HG03064 (cell line): ENCODE results near the gene TMEM175.
"Not testable (repeated sequence)": the region's sequence is repeated elsewhere in the genome, so short reads cannot be mapped to it uniquely, and the experiment has no call there.

ENCODE experiments used
- ATAC-seq: cut with Tn5 transposase; IDR thresholded peaks from one replicate; pipeline ENCODE4 v1.9.1; 2021; ENCODE audit warnings: low read depth; ENCODE audit not compliant: unreplicated experiment

Gene TMEM175

GRCh38 chr4:987624-988513 lies 55.6 kb downstream of the TMEM175 start:
- no peak for ATAC-seq

DNA sequence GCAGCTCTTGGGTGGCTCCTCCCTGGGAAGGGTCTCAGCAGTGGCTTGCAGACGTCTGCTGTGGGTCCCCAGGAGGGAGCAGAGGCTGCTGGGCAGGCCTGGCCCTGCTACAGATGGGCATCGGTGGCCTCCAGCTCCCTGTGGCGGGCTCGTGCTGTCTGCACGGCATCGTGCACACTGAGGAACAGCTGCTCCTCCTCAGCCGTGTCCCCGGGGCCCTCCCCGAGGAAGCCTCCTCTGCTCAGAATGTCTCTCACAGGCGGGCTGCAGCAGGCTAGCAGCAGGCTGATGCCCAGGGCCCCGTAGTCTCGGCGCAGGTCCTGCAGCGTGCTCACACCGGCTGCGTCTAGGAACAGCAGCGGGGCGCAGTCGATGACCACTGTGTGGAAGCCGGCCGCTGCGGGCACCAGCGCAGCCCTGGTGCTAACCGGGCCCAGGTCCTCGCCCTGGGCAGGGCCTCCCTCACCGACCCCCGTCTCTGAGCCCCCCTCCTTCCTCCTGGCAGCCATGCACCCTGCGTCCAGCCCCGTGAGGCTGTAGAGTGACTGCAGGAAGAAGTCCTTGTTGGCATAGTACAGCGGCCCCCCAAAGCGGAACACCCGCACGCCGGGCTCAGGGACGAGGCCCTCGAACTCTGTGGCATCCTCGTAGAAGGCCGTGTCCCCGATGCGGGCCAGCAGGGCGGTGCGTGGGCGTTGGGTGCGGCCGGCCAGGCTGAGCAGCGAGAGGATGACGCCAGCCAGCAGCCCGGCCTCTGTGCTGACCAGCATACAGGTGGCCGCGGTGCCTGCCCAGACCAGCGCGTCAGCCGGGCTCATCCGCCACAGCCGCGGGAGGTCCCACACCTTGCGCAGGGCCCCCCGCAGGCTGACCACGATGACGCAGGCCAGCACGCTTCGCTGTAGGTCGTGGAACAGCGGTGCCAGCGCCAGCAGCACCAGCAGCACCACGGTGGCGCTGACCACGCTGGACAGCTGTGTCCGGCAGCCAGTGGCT lies 56.8 kb downstream of the TMEM175 start:
- no peak for ATAC-seq

DNA sequence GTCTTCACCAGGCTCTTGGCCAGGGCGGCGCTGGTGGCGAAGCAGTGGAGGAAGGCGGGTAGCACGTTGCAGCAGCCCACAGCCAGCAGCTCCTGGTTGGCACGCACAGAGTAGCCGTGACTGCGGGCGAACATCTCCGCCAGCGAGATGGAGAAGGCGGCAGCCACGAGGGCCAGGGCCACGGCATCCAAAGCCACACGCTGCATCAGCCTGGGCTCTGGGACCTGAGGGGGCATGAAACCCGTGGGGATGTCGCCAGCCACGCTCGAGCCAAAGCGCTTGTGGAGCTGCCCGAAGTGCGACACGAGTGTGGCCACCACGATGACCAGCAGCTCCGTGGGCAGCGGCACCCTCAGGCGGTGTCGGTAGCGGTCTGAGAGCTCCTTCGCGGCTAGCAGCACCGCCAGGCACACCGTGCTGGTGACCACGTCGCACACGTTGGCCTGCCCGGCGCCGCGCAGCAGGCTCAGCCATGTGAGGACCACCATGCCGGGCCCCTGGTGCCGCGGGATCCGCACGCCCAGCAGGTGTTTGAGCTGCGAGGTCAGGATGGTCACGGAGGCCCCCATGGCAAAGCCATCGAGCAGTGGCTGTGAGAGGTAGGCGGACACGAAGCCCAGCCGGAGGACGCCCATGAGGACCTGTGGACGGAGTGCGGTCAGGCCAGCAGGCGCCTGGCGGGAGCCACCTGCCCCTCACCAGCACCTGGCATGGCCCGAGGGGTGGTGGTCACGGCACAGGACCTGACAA lies 57.6 kb downstream of the TMEM175 start:
- ATAC-seq = no peak

GRCh38 chr4:990746-991367 lies 58.6 kb downstream of the TMEM175 start:
- ATAC-seq = no peak

- no peak for ATAC-seq
Measured at GRCh38 chr4:991451-992296, 59.4 kb downstream of the TMEM175 start.

GRCh38 chr4:992297-993110 lies 60.2 kb downstream of the TMEM175 start:
- ATAC-seq = no peak

DNA sequence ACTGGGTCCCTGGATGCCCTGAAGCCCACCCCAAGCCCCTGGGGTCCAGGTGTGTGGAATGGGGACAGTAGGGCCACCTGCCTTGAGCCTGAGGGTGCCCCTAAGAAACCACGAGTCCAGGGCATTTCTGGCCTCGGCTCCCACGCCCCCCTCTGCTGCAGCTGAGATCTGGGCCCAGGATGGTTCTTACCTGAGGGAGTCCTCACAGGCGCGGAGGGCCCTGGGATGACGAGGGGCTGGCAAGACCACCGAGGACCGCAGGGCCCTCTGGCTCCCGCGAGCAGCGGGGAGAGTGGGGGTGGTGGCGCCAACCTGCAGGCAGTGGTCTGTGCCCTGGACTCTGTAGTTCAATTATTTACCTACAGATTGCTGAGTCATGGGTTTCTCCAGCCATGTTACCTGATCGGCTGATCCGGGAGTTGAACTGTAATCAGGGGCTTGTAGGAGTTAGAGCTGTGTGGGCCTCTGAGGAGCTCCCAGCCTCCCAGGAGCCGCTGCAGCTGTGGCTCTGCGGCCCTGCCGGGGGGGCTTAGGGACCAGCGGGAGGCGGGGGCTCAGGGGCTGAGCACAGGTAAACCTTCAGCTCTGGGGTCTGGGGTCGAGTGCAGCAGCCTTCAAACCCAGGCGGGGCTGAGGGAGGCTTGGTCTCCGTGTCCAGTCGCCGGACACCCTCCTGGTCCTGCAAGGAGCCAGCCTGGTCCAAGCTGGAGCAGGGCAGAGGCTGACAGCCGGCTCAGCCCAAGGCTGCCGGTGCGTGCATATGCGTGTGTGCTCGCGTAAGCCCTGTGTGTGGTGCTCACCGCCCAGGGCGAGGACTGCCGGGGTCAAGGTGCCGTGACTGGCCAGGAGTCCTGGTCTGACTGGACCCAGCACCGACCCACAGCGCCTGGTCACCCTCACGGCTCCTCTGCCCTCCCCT lies 61.1 kb downstream of the TMEM175 start, which contains the start of gene SLC26A1:
Gene SLC26A1 (minus strand): TSS at position 294 of the 919 bp plus-strand sequence. CDS start 1,701 bp downstream, outside the sequence.
- ATAC-seq = no peak

GRCh38 chr4:995311-996026 lies 63.2 kb downstream of the TMEM175 start:
- ATAC-seq = no peak

GRCh38 chr4:996030-996996 lies 64.1 kb downstream of the TMEM175 start:
- no peak for ATAC-seq

DNA sequence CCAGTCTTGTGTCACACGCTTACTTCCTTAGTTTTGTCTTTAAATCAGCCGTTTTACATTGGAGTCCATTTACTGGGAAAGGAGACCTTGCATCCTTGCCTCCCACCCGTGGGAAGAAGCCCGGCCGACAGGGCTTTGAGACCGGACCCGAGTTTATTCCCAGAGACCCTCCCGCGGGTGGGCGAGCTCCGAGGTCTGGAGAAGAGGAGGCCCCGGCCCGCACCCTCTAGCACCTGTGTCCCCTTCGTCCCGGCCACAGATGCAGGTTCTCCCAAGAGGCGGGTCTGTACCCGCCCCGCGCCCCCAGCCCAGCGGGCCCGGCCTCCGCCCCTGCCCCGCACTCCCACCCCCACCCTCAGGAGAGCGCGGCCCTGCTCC lies 64.7 kb downstream of the TMEM175 start:
- no peak for ATAC-seq

DNA sequence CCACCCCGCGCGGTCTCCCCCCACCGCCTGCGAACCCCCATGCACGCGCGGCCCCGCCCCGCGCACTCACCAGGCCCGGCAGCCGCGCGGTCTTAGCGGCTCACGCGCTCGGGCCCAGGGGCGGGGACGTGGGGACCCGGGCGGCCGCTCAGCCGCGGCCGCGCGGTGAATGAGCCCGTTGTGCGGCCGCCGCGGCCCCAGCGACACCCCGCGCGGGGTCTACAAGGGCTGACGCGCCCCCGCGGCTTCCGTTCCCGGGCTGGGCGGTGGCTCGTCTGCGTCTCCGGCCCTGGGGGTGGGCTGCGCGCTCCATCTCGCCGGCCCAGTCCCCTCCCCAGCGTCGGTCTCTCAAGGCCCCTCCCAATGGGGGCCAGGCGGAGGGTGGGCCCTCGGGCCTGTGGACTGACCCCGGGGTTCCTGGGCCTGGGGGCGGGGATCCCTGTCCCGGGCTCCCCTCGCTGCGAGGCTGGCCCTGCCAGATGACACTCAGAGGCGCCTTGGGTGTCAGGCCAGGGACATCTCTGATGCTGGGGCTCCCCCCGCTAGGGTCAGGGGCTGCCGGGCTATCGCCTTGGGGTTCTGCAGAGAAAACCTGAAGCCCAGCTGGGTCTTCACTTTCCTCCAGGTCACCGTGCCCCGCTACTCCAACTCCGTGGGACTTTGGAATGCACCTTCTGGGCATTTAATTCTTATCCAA lies 65.3 kb downstream of the TMEM175 start:
- no peak for ATAC-seq

- no peak for ATAC-seq
Measured at GRCh38 chr4:998096-998691, 65.9 kb downstream of the TMEM175 start.

DNA sequence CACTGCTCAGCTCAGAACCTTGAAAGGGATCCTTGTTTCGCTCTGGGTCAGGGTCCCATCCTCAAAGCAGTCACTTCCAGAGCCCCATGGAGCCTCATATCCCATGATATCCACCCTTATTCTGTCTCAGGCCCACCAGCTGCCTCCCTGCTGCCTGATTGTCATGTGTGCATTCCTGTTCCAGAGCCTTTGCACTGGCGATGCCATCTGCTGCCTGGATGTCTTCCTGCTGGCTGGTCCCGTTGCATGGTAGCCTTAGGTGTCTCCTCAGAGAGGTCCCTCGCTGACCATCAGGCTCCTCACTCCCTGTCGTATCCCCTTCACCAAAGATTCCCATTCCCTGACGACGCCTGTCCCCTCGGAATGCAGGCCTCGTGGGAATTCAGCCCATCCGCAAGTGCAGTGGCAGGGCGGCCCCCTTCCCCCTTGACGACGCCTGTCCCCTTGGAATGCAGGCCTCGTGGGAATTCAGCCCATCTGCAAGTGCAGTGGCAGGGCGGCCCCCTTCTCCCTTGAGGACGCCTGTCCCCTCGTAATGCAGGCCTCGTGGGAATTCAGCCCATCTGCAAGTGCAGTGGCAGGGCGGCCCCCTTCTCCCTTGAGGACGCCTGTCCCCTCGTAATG lies 67.1 kb downstream of the TMEM175 start:
- not testable (repeated sequence) for ATAC-seq

DNA sequence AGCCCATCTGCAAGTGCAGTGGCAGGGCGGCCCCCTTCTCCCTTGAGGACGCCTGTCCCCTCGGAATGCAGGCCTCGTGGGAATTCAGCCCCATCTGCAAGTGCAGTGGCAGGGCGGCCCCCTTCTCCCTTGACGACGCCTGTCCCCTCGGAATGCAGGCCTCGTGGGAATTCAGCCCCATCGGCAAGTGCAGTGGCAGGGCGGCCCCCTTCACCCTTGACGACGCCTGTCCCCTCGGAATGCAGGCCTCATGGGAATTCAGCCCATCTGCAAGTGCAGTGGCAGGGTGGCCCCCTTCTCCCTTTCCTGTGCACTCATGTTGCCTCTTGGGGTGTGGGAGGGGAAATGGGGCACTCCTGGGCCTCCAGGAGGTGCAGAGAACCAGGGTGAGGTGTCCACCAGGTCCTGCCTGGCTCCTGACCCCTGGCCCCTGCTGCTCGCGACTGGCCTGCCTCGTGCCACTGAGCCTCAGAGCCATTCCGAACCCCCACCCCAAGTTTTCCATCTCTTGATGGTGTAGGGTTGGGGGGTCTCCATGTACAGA lies 67.7 kb downstream of the TMEM175 start:
- ATAC-seq = no peak
